SK-N-SH (cell line): ENCODE measurements around the gene PIP4K2B.

Experiments used
- JUND ChIP-seq: IDR thresholded peaks from 2 replicates; pipeline ENCODE4 v1.4.0; 2012
- NRF1 ChIP-seq: IDR thresholded peaks from 2 replicates; pipeline ENCODE4 v1.6.1; 2012; ENCODE audit warnings: low read depth, mild to moderate bottlenecking, low read length
- POLR2AphosphoS5 ChIP-seq: IDR thresholded peaks from 2 replicates; pipeline ENCODE4 v1.6.1; 2012; ENCODE audit warnings: low read depth, low read length
- RCOR1 ChIP-seq: fragments of 150-350 bp; IDR thresholded peaks from 2 replicates; pipeline ENCODE4 v1.6.1; 2017; ENCODE audit warnings: antibody characterized with exemption, low read length
- TF ChIP-seq, protein P1 (sequence below): fragments of 150-350 bp; IDR thresholded peaks from 2 replicates; pipeline ENCODE4 v1.6.1; 2017; ENCODE audit warnings: antibody characterized with exemption, low read length, low read depth, borderline replicate concordance
- TF ChIP-seq, protein P2 (sequence below): fragments of 200-600 bp; sonication (generic); IDR thresholded peaks from 2 replicates; pipeline ENCODE4 v1.6.1; 2017; ENCODE audit warnings: antibody characterized with exemption, mild to moderate bottlenecking, moderate library complexity

- TF ChIP-seq RCOR1 (no peak), JUND (no peak), NRF1 (no peak), POLR2AphosphoS5 (no peak)
- TF ChIP-seq, protein P1, sequence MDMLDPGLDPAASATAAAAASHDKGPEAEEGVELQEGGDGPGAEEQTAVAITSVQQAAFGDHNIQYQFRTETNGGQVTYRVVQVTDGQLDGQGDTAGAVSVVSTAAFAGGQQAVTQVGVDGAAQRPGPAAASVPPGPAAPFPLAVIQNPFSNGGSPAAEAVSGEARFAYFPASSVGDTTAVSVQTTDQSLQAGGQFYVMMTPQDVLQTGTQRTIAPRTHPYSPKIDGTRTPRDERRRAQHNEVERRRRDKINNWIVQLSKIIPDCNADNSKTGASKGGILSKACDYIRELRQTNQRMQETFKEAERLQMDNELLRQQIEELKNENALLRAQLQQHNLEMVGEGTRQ, result no peak
- TF ChIP-seq, protein P2, sequence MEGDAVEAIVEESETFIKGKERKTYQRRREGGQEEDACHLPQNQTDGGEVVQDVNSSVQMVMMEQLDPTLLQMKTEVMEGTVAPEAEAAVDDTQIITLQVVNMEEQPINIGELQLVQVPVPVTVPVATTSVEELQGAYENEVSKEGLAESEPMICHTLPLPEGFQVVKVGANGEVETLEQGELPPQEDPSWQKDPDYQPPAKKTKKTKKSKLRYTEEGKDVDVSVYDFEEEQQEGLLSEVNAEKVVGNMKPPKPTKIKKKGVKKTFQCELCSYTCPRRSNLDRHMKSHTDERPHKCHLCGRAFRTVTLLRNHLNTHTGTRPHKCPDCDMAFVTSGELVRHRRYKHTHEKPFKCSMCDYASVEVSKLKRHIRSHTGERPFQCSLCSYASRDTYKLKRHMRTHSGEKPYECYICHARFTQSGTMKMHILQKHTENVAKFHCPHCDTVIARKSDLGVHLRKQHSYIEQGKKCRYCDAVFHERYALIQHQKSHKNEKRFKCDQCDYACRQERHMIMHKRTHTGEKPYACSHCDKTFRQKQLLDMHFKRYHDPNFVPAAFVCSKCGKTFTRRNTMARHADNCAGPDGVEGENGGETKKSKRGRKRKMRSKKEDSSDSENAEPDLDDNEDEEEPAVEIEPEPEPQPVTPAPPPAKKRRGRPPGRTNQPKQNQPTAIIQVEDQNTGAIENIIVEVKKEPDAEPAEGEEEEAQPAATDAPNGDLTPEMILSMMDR, result no peak
These were observed 1.5 kb downstream of the PIP4K2B start for GRCh38 chr17:38797828-38798227.
